ENCODE results near the gene CSNK1G3.

DNA sequence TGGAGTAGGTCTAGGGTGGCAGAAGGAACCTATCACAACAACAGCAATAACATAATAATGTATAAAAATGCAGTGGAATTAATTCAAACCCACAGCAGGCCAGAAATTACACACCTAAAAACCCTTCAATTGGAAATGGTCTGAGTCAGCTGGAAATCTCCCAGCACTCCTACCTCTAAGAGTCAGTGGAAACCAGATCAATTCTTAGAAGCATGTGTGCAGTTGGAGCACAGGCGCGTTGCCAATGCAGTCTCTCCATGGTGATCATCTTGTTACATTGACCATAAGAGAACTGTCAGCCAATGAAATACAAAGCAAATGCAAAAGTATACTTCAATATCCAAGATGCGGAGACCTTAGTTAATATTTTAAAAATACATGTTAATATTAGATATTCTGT, 15.1 kb upstream of the CSNK1G3 start:
- TF ChIP-seq POLR2AphosphoS5 (IDR thresholded peaks at IDR 0.05; ENCODE audit: borderline replicate concordance, low read depth, low read length): no peak
- no peak for TF ChIP-seq EZH2 (IDR thresholded peaks at IDR 0.05)
- no peak for TF ChIP-seq FOXP2 (optimal IDR thresholded peaks at IDR 0.05; ENCODE audit: control extremely low read depth, extremely low read length, insufficient read depth)
